OCI-LY7 (cell line): ENCODE data around the gene TMEM123. TPM values are rescaled to one million over a fixed set of nuclear protein-coding genes. Genes with fewer than 3 reads are reported as not detected.
A peak's percentile ranks its signal among the peaks of the same experiment; 100 is the strongest.

Experiments used
- BruUV-seq: library from RNA; stranded (reverse); fragments of 400-500 nt; replicated peaks from 2 replicates; lab custom pipeline; 2021; lab: Mats Ljungman, UMichigan
- CTCF ChIA-PET: fragments of 300-600 bp; sonication (Branson Sonifier 250); formaldehyde crosslinking; loops from one replicate; lab custom pipeline; 2022; ENCODE audit warnings: antibody characterized with exemption; ENCODE audit not compliant: unreplicated experiment; lab: Charles Lee
- POLR2A ChIA-PET: fragments of 300-600 bp; sonication (Branson Sonifier 250); formaldehyde crosslinking; loops from one replicate; lab custom pipeline; 2022; ENCODE audit warnings: antibody characterized with exemption; lab: Charles Lee
- DNase-seq: peaks from one replicate; pipeline ENCODE4 v3.0.0-alpha.2; 2015; ENCODE audit warnings: low spot score
- H2AFZ ChIP-seq: fragments of 200-600 bp; sonication (generic), shearing (Covaris generic); 2 replicates; pipeline ENCODE4 v1.6.1; 2014; ENCODE audit warnings: mild to moderate bottlenecking, antibody characterized with exemption, low read length, moderate library complexity
- H3K27ac ChIP-seq: fragments of 200-600 bp; sonication (generic); 2 replicates; pipeline ENCODE4 v1.5.1; 2014; ENCODE audit warnings: mixed run types, low read depth, mild to moderate bottlenecking, moderate library complexity, low read length, inconsistent platforms; ENCODE audit not compliant: poor library complexity, severe bottlenecking
- H3K36me3 ChIP-seq: fragments of 200-600 bp; sonication (generic); 2 replicates; pipeline ENCODE4 v1.6.1; 2014; ENCODE audit warnings: mild to moderate bottlenecking, antibody characterized with exemption, low read length, moderate library complexity, mixed read lengths; ENCODE audit not compliant: insufficient read depth
- H3K4me1 ChIP-seq: fragments of 200-600 bp; sonication (generic); 2 replicates; pipeline ENCODE4 v1.5.1; 2014; ENCODE audit warnings: mild to moderate bottlenecking, low read length; ENCODE audit not compliant: insufficient read depth, poor library complexity, severe bottlenecking
- H3K4me2 ChIP-seq: fragments of 200-600 bp; sonication (generic); 2 replicates; pipeline ENCODE4 v1.6.1; 2014; ENCODE audit warnings: mild to moderate bottlenecking, low read length
- H3K4me3 ChIP-seq: fragments of 200-600 bp; sonication (generic); 2 replicates; pipeline ENCODE4 v1.5.1; 2014; ENCODE audit warnings: mild to moderate bottlenecking, low read depth, low read length; ENCODE audit not compliant: poor library complexity, severe bottlenecking
- H3K79me2 ChIP-seq: fragments of 200-600 bp; sonication (generic); 2 replicates; pipeline ENCODE4 v1.6.1; 2016; ENCODE audit warnings: low read depth, mild to moderate bottlenecking, low read length, moderate library complexity, mixed read lengths; ENCODE audit not compliant: insufficient read depth
- H3K9me2 ChIP-seq: fragments of 200-600 bp; sonication (generic); 2 replicates; pipeline ENCODE4 v1.6.1; 2016; ENCODE audit warnings: mild to moderate bottlenecking, low read length, mixed read lengths; ENCODE audit not compliant: insufficient read depth
- H3K9me3 ChIP-seq: fragments of 200-600 bp; sonication (generic); 2 replicates; pipeline ENCODE4 v1.6.1; 2014; ENCODE audit warnings: mild to moderate bottlenecking, mixed run types, low read length, mixed read lengths
- H4K20me1 ChIP-seq: fragments of 200-600 bp; sonication (generic); 2 replicates; pipeline ENCODE4 v1.6.1; 2014; ENCODE audit warnings: mild to moderate bottlenecking, antibody characterized with exemption, low read length, moderate library complexity, mixed read lengths; ENCODE audit not compliant: insufficient read depth
- CTCF ChIP-seq: fragments of 200-600 bp; sonication (generic); conservative IDR thresholded peaks from 2 replicates; pipeline ENCODE4 v1.5.1; 2014; ENCODE audit warnings: mild to moderate bottlenecking, antibody characterized with exemption, low read length, moderate library complexity, mixed read lengths
- EZH2phosphoT487 ChIP-seq: fragments of 200-600 bp; sonication (generic); IDR thresholded peaks from 2 replicates; pipeline ENCODE4 v1.6.1; 2018; ENCODE audit warnings: low read depth, borderline replicate concordance, mild to moderate bottlenecking, mixed run types, antibody characterized with exemption, low read length, moderate library complexity, mixed read lengths
- intact Hi-C: fragments of 100-400 bp; cut with micrococcal nuclease; formaldehyde crosslinking; loops from one replicate; pipeline ENCODE4 v1.10.0; 2022; ENCODE audit not compliant: unreplicated experiment
- total RNA-seq, 2 experiments: library from RNA; depleted of rRNA in 1 of 2; stranded (reverse); fragments of >200 nt in 1 of 2; shearing (Covaris generic) in 1 of 2; gene quantifications; 2 replicates each; pipeline ENCODE4 v1.2.3, GENCODE V29; 2014 to 2022

Gene TMEM123
- total RNA-seq, 2 experiments from 2014 or later = 127 to 232 TPM

- Histone ChIP-seq H3K4me1 (peaks cover 50% of the 10 kb centered on the region), H3K4me3 (no peak overlapping the region), H3K9me3 (no peaks in the 10 kb centered on the region), H3K9me2 (no peaks in the 10 kb centered on the region), H4K20me1 (no peaks in the 10 kb centered on the region), H3K27ac (no peak overlapping the region), H3K4me2 (no peak overlapping the region), H2AFZ (peak overlapping the region; percentile 89; the same call in 1 of the 2 replicates), H3K36me3 (no peaks in the 10 kb centered on the region), H3K79me2 (no peaks in the 10 kb centered on the region)
- intact Hi-C loops = no loop called here
- POLR2A ChIA-PET = interaction anchor here (1.0 to 1.1 kb wide), 2 partner anchors 12 to 15 kb away, joined by 3 to 4 read pairs; no protein-coding TSS in a partner anchor
- no peak for DNase-seq
- CTCF ChIA-PET = no interaction called here
- no peak for TF ChIP-seq EZH2phosphoT487
- no peak for TF ChIP-seq CTCF
- BruUV-seq = no TSS peak
Observed at GRCh38 chr11:102464037-102464436, 11.5 kb upstream of the TMEM123 start.

GRCh38 chr11:102462610-102463009 lies 10.0 kb upstream of the TMEM123 start:
- no TSS peak for BruUV-seq
- DNase-seq = no peak
- no peak overlapping the region for H3K4me3 ChIP-seq
- no peaks in the 10 kb centered on the region for H3K9me2 ChIP-seq
- no peak overlapping the region for H3K27ac ChIP-seq
- TF ChIP-seq CTCF (no peak), EZH2phosphoT487 (no peak)
- H2AFZ ChIP-seq = no peak overlapping the region
- no peaks in the 10 kb centered on the region for H3K79me2 ChIP-seq
- no peaks in the 10 kb centered on the region for H3K9me3 ChIP-seq
- peaks cover 41% of the 10 kb centered on the region for H3K4me1 ChIP-seq
- H4K20me1 ChIP-seq = no peaks in the 10 kb centered on the region
- intact Hi-C loops = no loop called here
- CTCF ChIA-PET = no interaction called here
- no peak overlapping the region for H3K4me2 ChIP-seq
- POLR2A ChIA-PET = interaction anchor here (0.6 to 2.4 kb wide), 5 partner anchors 9 to 503 kb away, joined by 3 to 7 read pairs (median 5); no protein-coding TSS in a partner anchor
- no peaks in the 10 kb centered on the region for H3K36me3 ChIP-seq

GRCh38 chr11:102459393-102459792 lies 6.8 kb upstream of the TMEM123 start:
- H3K9me3 ChIP-seq = no peaks in the 10 kb centered on the region
- no peak overlapping the region for H3K27ac ChIP-seq
- no peaks in the 10 kb centered on the region for H3K9me2 ChIP-seq
- BruUV-seq = no TSS peak
- no peak for DNase-seq
- intact Hi-C loops = no loop called here
- H3K36me3 ChIP-seq = no peaks in the 10 kb centered on the region
- no peaks in the 10 kb centered on the region for H3K79me2 ChIP-seq
- TF ChIP-seq EZH2phosphoT487 = no peak
- TF ChIP-seq CTCF = no peak
- no peak overlapping the region for H3K4me3 ChIP-seq
- no peak overlapping the region for H3K4me2 ChIP-seq
- POLR2A ChIA-PET = interaction anchor here (0.8 to 1.9 kb wide), 4 partner anchors 15 to 557 kb away, joined by 3 to 5 read pairs (median 3); no protein-coding TSS in a partner anchor
- peaks cover 20% of the 10 kb centered on the region for H3K4me1 ChIP-seq
- CTCF ChIA-PET = no interaction called here
- H2AFZ ChIP-seq = no peak overlapping the region
- no peaks in the 10 kb centered on the region for H4K20me1 ChIP-seq
